Smooth muscle cell (in vitro differentiated cells): Measurements from ENCODE around the gene DCD. TPM values are rescaled to one million over a fixed set of nuclear protein-coding genes. Genes with fewer than 3 reads are reported as not detected.

Experiments used
- DNase-seq: peaks from one replicate; lab custom pipeline; 2025; ENCODE audit not compliant: unreplicated experiment; lab: John Stamatoyannopoulos, UW
- H2AFZ ChIP-seq: fragments of 200-600 bp; sonication (generic); 2 replicates; pipeline ENCODE4 v1.6.0; 2016; ENCODE audit warnings: antibody characterized with exemption, low read depth, mild to moderate bottlenecking
- H3F3A ChIP-seq: fragments of 200-600 bp; sonication (generic); 2 replicates; pipeline ENCODE4 v1.6.0; 2017; ENCODE audit warnings: antibody characterized with exemption, low read depth
- H3K27ac ChIP-seq: fragments of 200-600 bp; sonication (generic); 2 replicates; pipeline ENCODE4 v1.5.1; 2016; ENCODE audit warnings: low read depth, mild to moderate bottlenecking
- H3K27me3 ChIP-seq: fragments of 200-600 bp; sonication (generic); 2 replicates; pipeline ENCODE4 v1.6.1; 2016; ENCODE audit warnings: low read depth, mild to moderate bottlenecking
- H3K36me3 ChIP-seq: fragments of 200-600 bp; sonication (generic); 2 replicates; pipeline ENCODE4 v1.5.1; 2016; ENCODE audit warnings: low read depth
- H3K4me1 ChIP-seq: fragments of 200-600 bp; sonication (generic); 2 replicates; pipeline ENCODE4 v1.5.1; 2016; ENCODE audit warnings: low read depth
- H3K4me2 ChIP-seq: fragments of 200-600 bp; sonication (generic); 2 replicates; pipeline ENCODE4 v1.6.0; 2016; ENCODE audit warnings: mild to moderate bottlenecking
- H3K4me3 ChIP-seq: fragments of 200-600 bp; sonication (generic); 2 replicates; pipeline ENCODE4 v1.5.1; 2016; ENCODE audit warnings: mild to moderate bottlenecking
- H3K79me2 ChIP-seq: fragments of 200-600 bp; sonication (generic); 2 replicates; pipeline ENCODE4 v1.6.0; 2016; ENCODE audit warnings: low read depth, mild to moderate bottlenecking
- H3K9ac ChIP-seq: fragments of 200-600 bp; sonication (generic); 2 replicates; pipeline ENCODE4 v1.6.0; 2016; ENCODE audit warnings: low read depth
- H3K9me3 ChIP-seq: fragments of 200-600 bp; sonication (generic); replicated peaks from 2 replicates; pipeline ENCODE4 v1.5.1; 2016; ENCODE audit warnings: low read depth
- H4K20me1 ChIP-seq: fragments of 200-600 bp; sonication (generic); 2 replicates; pipeline ENCODE4 v1.6.0; 2016; ENCODE audit warnings: low read depth
- whole genome bisulfite sequencing: methylation state at CpG from one replicate; pipeline ENCODE4 v1.1.7; 2016; ENCODE audit warnings: low lambda C conversion rate; 5-methylcytosine and 5-hydroxymethylcytosine counted together
- polyA plus RNA-seq: library from polyadenylated mRNA; unstranded; fragments of >200 nt; fragmentation: Nextera tagmentation; extraction: Ambion mirVana; gene quantifications from 2 replicates; pipeline ENCODE4 v1.2.1, GENCODE V29; 2016
- total RNA-seq: library from RNA; depleted of rRNA; stranded (reverse); fragments of >200 nt; gene quantifications from 2 replicates; pipeline ENCODE4 v1.2.3, GENCODE V29; 2014
- TF ChIP-seq, protein P1 (sequence below): fragments of 200-600 bp; sonication (generic); IDR thresholded peaks from 2 replicates; pipeline ENCODE4 v1.5.1; 2017; ENCODE audit warnings: borderline replicate concordance, mild to moderate bottlenecking, antibody characterized with exemption; ENCODE audit not compliant: insufficient read depth, poor library complexity, severe bottlenecking

DCD gene
- total and polyA plus RNA-seq, 2 experiments from 2014 or later: not detected

DNA sequence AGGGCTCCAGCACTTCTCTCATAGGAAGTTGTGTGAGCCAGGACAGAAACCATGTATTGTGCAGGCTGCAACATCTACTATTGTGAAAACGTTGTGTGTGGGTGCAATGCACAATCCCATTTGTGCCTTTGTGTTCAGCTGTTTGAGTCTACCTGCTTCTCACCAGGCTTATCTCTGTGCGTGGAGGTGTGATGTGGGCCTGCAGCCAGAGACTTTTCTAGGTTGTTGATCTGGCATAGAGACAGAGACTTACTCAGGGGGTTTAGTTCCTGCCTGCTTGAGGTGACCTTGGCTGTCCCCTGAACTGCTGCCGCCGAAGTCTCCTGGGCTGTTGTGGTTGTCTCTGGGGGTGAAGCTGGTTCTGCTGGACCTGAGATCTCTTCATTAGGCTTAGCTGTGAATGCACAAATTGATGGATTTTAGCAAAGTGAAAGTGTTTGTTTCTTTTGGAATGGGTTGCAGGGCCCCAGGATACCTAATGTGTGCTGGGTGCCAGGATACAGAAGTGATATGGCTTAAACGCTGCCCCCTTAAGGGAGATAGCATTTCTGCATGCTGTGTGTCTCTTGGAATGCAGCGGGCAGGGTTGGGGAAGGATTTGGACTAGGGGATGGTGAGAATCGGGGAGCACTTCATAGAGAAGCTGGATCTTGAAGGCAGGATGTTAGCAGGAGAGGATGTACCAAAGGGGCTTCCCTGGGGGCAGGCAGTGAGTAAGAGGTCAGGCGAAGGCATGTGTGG is 16.0 kb downstream of the DCD start:
- no peak for DNase-seq
- peaks cover 16% of the 10 kb centered on the region for H3K27me3 ChIP-seq
- no peaks in the 10 kb centered on the region for H4K20me1 ChIP-seq
- no peaks in the 10 kb centered on the region for H3K79me2 ChIP-seq
- TF ChIP-seq, protein P1, sequence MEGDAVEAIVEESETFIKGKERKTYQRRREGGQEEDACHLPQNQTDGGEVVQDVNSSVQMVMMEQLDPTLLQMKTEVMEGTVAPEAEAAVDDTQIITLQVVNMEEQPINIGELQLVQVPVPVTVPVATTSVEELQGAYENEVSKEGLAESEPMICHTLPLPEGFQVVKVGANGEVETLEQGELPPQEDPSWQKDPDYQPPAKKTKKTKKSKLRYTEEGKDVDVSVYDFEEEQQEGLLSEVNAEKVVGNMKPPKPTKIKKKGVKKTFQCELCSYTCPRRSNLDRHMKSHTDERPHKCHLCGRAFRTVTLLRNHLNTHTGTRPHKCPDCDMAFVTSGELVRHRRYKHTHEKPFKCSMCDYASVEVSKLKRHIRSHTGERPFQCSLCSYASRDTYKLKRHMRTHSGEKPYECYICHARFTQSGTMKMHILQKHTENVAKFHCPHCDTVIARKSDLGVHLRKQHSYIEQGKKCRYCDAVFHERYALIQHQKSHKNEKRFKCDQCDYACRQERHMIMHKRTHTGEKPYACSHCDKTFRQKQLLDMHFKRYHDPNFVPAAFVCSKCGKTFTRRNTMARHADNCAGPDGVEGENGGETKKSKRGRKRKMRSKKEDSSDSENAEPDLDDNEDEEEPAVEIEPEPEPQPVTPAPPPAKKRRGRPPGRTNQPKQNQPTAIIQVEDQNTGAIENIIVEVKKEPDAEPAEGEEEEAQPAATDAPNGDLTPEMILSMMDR: no peak
- H2AFZ ChIP-seq: no peak overlapping the region
- no peak overlapping the region for H3K27ac ChIP-seq
- no peaks in the 10 kb centered on the region for H3K9me3 ChIP-seq
- no peaks in the 10 kb centered on the region for H3K36me3 ChIP-seq
- no peaks in the 10 kb centered on the region for H3F3A ChIP-seq
- WGBS: 71% methylated on average over 8 of the region's 8 CpGs
- H3K4me3 ChIP-seq: no peak overlapping the region
- H3K4me1 ChIP-seq: no peaks in the 10 kb centered on the region
- H3K9ac ChIP-seq: no peak overlapping the region
- no peak overlapping the region for H3K4me2 ChIP-seq

DNA sequence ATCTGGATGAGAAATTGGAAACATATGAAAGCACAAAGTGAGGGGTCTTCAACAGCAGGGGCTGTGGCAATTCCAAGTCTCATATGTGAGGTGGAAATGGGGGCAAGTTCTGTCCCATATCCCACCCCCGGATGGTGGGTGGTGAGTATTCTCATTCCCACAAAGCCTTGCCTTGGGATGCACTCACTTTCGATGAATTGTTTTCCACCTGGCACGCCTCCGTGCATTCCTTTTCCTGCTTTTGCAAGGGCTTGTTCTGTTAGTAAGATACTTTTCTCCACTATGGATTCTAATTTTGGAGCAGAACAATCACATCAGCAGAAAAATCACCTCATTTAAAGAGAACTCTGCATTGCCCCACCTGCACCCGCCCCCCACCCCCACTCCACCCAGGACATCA is 16.6 kb downstream of the DCD start:
- no peak overlapping the region for H3K4me3 ChIP-seq
- no peaks in the 10 kb centered on the region for H3K9me3 ChIP-seq
- no peaks in the 10 kb centered on the region for H3F3A ChIP-seq
- no peaks in the 10 kb centered on the region for H3K79me2 ChIP-seq
- H3K4me2 ChIP-seq: no peak overlapping the region
- no peak overlapping the region for H2AFZ ChIP-seq
- no peak overlapping the region for H3K9ac ChIP-seq
- H3K27me3 ChIP-seq: peaks cover 16% of the 10 kb centered on the region
- 90% methylated on average over 5 of the region's 5 CpGs for WGBS
- TF ChIP-seq, protein P1: no peak
- H3K36me3 ChIP-seq: no peaks in the 10 kb centered on the region
- no peak for DNase-seq
- H3K27ac ChIP-seq: no peak overlapping the region
- H4K20me1 ChIP-seq: no peaks in the 10 kb centered on the region
- no peaks in the 10 kb centered on the region for H3K4me1 ChIP-seq

- TF ChIP-seq, protein P1: no peak
- Histone ChIP-seq H3F3A (no peaks in the 10 kb centered on the region), H3K27ac (no peak overlapping the region), H3K27me3 (peaks cover 16% of the 10 kb centered on the region), H3K4me2 (no peak overlapping the region), H4K20me1 (no peaks in the 10 kb centered on the region), H3K9me3 (no peaks in the 10 kb centered on the region), H3K79me2 (no peaks in the 10 kb centered on the region), H3K4me1 (no peaks in the 10 kb centered on the region), H3K4me3 (no peak overlapping the region), H2AFZ (no peak overlapping the region), H3K36me3 (no peaks in the 10 kb centered on the region), H3K9ac (no peak overlapping the region)
- WGBS: 88% methylated on average over 2 of the region's 2 CpGs
- DNase-seq: no peak
These were observed 18.2 kb downstream of the DCD start for GRCh38 chr12:54629925-54630324.

GRCh38 chr12:54628186-54628846 is 19.8 kb downstream of the DCD start:
- Histone ChIP-seq H3K27me3 (peaks cover 24% of the 10 kb centered on the region), H3K36me3 (no peaks in the 10 kb centered on the region), H3K4me3 (no peak overlapping the region), H3K4me2 (no peak overlapping the region), H3K27ac (no peak overlapping the region), H3K79me2 (no peaks in the 10 kb centered on the region), H3F3A (no peaks in the 10 kb centered on the region), H3K9ac (no peak overlapping the region), H4K20me1 (no peaks in the 10 kb centered on the region), H2AFZ (no peak overlapping the region), H3K9me3 (no peaks in the 10 kb centered on the region), H3K4me1 (no peaks in the 10 kb centered on the region)
- TF ChIP-seq, protein P1: no peak
- 86% methylated on average over 3 of the region's 3 CpGs for WGBS
- DNase-seq: no peak
